ENCODE data around the gene ADCK1.
"Not testable (repeated sequence)": the region's sequence is repeated elsewhere in the genome, so short reads cannot be mapped to it uniquely, and the experiment has no call there.

ADCK1 gene, protein sequence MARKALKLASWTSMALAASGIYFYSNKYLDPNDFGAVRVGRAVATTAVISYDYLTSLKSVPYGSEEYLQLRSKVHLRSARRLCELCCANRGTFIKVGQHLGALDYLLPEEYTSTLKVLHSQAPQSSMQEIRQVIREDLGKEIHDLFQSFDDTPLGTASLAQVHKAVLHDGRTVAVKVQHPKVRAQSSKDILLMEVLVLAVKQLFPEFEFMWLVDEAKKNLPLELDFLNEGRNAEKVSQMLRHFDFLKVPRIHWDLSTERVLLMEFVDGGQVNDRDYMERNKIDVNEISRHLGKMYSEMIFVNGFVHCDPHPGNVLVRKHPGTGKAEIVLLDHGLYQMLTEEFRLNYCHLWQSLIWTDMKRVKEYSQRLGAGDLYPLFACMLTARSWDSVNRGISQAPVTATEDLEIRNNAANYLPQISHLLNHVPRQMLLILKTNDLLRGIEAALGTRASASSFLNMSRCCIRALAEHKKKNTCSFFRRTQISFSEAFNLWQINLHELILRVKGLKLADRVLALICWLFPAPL

DNA sequence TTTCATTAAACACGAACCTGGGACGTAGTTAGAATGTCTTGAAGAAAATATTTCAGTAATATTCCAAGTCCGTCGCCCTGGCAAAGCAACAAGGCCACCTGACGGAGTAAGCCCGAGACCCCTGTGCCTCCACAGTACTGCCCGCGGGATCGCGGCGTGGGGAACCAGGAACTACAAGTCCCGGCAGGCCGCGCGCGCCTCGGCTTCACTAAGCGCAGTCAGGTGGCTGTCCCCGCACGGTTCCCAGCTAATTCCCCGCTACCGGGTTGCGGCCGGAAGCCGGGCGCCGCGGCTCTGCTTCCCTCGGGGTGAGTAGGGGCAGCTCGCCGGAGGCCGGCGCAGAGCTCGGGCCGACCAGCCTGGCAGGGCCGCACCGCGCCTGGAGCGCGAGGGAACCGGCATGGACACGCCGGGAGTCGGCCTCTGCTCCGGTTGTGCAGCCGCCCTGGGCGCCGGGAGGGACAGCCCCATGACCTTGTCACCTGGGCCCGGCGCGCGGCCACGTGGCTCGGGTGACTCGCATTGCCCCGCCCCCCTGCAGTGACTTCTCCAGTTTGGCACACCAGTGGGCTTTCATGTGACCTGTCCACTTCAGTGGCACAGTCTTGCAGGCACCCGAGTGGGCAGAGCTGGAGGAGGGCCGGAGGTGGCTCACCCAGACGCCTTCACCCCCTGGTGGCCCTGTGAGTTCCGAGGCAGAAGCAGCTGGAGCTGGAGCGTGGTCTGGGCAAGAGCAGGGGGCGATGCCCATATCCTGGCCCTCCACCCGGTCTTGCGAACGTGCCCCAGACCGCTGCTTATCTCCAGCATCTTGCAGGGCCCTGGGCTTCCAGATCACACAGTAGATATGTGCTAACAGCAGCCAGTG is at the start of gene ADCK1:
Gene ADCK1, plus strand, starts transcription at position 247 of the 868 bp plus-strand sequence. CDS start 18,870 bp downstream, outside the sequence.
- Mint-ChIP-seq H3K4me1 (peaks cover 11% of the 10 kb centered on the region), H3K9me3 (no peaks in the 10 kb centered on the region), H3K36me3 (no peaks in the 10 kb centered on the region), H3K27ac (peak within 1 kb of the TSS; percentile 92), H3K4me3 (peak within 1 kb of the TSS; percentile 85)
- ATAC-seq: peak; percentile 97
- DNase-seq (ENCODE audit: low spot score in 2 of 2): peak; percentile 79 to 94

DNA sequence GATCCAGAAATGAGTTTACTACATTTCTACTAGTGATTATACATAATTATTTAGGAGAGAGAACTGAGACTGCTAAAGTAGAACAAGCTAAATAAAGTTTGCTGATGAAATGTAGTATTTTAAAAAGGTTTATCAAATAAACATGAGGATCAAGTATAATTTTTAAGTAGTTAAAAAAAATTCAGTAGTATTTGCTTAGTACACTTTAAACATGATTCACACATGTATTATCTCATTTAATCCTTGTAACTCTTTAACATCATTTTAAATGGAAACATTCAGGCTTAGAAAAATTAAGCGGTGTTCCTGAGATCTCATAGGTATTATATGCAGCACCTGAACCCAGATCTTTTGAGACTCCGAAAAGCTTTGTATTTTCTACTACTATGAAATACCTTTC is 47.6 kb upstream of the ADCK1 start:
- H3K9me3 Mint-ChIP-seq: no peaks in the 10 kb centered on the region
- no peak for DNase-seq (ENCODE audit: low spot score in 2 of 2)
- peak overlapping the region; percentile 33 for H3K27ac Mint-ChIP-seq
- H3K4me1 Mint-ChIP-seq: peaks cover 25% of the 10 kb centered on the region
- peaks cover 99% of the 10 kb centered on the region for H3K36me3 Mint-ChIP-seq
- no peak for ATAC-seq
- no peak overlapping the region for H3K4me3 Mint-ChIP-seq

DNA sequence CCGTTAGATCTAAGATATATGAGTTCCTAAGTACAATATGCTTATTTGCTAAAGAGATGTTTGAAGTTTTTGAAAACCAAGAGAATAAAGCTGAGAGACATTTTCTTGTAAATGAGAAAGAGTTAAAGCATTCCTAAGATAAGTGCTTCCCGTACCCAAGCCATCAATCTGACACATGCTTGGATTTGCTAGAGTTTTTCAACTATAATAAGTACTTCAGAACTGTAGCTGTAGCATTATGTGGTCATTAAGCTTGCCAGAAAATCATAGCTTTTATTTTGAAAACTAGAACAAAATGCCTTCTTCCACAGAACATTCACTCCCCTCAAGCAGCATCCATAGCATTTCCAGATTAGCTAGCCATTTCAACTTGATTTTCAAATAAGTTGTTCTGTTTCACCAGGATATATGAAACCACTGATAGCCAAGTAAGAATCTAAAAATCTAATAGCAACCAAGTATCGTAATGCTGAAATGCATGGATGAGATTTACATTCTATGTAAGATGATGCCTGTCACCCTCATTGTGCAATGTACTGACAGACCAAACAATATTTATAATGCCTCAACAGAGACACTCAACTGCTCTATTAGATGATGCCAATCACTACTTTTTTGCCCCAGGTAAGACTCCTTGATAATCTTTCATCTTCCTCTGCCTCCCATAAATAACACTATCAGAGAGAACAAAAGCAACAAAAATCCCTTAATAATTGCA is 47.0 kb upstream of the ADCK1 start:
- DNase-seq (ENCODE audit: low spot score in 2 of 2) (no peak), ATAC-seq (no peak)
- H3K4me1 Mint-ChIP-seq: peaks cover 32% of the 10 kb centered on the region
- H3K4me3 Mint-ChIP-seq: no peak overlapping the region
- no peak overlapping the region for H3K27ac Mint-ChIP-seq
- H3K9me3 Mint-ChIP-seq: no peaks in the 10 kb centered on the region
- peaks cover 99% of the 10 kb centered on the region for H3K36me3 Mint-ChIP-seq

DNA sequence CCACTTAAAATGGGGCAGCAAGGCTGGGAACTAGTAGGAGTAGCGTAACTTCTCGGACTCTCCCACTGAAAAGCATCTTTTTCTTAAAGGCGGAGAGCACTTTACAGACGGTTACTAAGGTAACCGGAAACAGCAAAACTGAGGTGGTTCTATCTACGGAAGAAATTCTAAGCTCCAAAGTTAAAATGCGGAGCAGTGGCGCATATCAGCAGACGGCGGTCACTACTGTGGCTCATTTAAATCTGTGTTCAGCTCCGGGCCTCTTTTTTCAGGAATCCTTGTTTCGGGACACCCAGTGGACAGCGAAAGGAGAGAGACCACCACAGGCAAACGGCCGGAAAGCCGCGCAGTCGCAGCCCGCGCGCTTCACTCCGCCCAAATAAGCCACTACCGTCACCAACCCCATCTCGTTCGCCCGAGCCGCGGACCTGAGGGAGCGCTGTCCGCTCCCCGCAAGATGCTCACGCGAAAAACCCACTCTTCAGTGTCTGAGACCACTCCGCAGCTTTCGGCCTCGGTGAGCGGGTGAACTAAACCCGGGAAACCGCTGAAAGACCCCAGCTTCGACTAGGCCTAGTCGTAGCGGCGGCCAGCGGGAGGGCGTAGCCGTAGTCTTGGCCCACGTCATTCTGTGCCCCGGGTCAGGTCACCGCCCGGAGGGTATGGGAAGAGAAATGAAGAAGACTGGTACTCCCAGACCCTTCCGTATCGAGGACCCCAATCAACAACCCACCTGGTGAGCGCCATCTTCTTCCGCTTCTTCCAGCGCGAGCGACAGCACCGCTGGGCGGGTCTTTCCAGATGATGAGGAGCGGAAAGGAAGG is 39.3 kb upstream of the ADCK1 start, which contains the start of gene SNW1:
Gene SNW1, minus strand, starts transcription at position 776 of the 824 bp plus-strand sequence. Its CDS starts 29 bp downstream, at position 747.
- H3K4me1 Mint-ChIP-seq: peaks cover 42% of the 10 kb centered on the region
- DNase-seq (ENCODE audit: low spot score in 2 of 2): peak; percentile 71 to 91
- peak; percentile 96 for ATAC-seq
- no peaks in the 10 kb centered on the region for H3K9me3 Mint-ChIP-seq
- peaks cover 50% of the 10 kb centered on the region for H3K36me3 Mint-ChIP-seq
- peak within 1 kb of the TSS; percentile 94 for H3K4me3 Mint-ChIP-seq
- peak within 1 kb of the TSS; percentile 97 for H3K27ac Mint-ChIP-seq

DNA sequence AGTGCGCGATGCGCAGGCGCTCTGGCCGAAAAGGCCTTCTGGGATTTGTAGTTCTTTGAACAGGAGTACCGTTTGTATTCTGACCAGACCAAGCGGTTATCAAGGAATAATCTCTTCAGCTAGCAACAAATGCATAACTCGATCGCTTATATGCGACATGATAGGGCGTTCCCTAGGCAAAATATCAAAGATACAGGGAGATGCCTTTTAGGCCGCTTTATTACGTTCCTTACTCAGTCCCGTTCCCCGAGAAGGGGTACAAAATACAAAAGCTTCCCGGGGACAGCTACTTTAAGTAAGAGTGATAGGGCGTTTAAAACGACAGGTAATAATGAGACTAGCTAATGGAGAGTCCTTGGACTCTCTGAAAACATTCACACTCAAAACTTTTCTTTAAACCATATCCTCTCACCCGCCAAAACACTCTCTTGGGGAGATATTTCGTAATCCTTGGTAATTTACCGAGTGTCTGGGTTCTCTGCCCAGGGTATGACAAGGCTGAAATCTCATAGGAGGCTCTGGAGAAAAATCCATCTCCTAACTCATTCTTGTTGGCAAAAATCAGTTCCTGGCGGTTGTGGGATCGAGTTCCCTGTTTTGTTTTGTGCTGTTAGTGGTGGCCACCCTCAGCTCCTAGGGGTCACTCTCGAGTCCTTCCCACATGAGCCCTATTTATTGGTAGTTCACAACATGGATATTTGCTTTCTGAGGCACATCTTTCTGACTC is 38.5 kb upstream of the ADCK1 start:
- Mint-ChIP-seq H3K27ac (peak overlapping the region; percentile 97), H3K4me1 (peaks cover 36% of the 10 kb centered on the region), H3K36me3 (peaks cover 43% of the 10 kb centered on the region), H3K4me3 (peak overlapping the region; percentile 94), H3K9me3 (no peaks in the 10 kb centered on the region)
- no peak for DNase-seq (ENCODE audit: low spot score in 2 of 2)
- no peak for ATAC-seq

DNA sequence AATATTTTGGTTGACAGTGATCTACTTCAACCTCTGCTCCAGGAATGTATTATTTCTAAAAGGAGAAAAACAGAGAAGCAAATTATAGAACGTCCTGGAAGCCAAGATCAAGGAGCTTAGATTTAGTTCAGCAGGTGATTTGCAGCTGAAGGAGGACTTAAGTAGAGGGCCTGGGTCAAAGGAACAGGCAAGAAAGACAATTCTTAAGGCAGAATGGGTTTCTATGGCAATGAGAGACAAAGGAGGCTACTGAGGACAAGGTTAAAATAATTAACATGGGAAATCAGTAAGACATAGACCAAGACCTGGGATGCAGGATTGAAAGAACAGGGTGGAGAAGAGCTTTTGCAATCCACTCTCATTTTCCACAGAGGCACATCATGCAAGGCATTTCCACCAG is 36.6 kb upstream of the ADCK1 start:
- no peak overlapping the region for H3K27ac Mint-ChIP-seq
- peaks cover 20% of the 10 kb centered on the region for H3K4me1 Mint-ChIP-seq
- no peaks in the 10 kb centered on the region for H3K9me3 Mint-ChIP-seq
- H3K36me3 Mint-ChIP-seq: peaks cover 25% of the 10 kb centered on the region
- no peak overlapping the region for H3K4me3 Mint-ChIP-seq
- ATAC-seq (no peak), DNase-seq (ENCODE audit: low spot score in 2 of 2) (no peak)

DNA sequence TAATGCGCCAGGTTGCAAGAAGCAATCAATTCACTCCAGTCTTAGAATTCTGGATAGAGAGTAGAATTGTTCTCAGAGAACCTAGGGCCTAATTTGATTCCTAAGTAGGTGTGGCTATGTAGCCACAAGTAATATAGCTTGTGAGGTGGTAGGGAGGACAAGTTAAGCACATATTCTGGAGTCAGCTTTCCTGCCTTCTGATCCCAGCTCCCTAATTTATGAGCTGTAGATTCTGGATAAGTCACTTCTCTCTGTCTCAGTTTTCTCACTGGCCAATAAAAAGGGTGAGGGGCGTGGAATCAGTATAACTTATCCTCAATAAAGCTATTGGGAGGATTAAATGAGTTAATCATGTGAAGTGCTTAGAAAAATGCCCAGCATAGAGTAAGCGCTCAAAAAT is 35.9 kb upstream of the ADCK1 start:
- Mint-ChIP-seq H3K4me1 (peaks cover 14% of the 10 kb centered on the region), H3K27ac (no peak overlapping the region), H3K36me3 (peaks cover 18% of the 10 kb centered on the region), H3K4me3 (no peak overlapping the region), H3K9me3 (no peaks in the 10 kb centered on the region)
- DNase-seq (ENCODE audit: low spot score in 2 of 2) (no peak), ATAC-seq (no peak)

DNA sequence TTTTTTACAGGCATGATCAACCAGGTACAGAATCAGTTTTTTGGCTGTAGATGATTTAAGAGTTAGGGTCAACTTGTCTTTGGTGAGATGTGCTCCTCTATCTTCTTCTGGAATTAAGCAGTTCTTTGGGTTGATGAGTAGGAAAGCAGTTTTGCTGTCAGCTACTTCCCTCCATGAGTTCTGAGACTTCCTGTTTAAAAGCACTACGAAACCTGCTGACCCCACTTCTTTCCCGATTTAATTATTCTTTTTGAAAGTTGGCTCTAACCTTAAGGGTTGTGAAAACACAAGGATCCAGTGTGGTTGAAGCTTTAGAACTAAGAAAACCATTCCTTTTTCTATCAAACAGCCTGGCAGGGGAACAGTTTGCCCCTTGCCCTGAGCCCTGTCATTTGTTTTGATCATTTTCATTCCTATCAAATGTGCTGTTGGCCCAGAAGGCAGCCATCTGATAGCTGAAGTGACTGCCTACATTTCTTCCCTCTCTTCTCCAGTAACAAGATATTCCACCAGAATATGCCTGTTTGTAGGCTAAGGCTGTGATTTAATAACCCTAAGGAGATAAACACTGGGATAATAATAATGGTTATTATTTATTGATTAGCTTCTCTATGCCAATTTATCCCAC is 31.4 kb upstream of the ADCK1 start:
- H3K36me3 Mint-ChIP-seq; ATAC-seq; H3K27ac Mint-ChIP-seq; H3K9me3 Mint-ChIP-seq; H3K4me1 Mint-ChIP-seq; DNase-seq (ENCODE audit: low spot score in 2 of 2); H3K4me3 Mint-ChIP-seq: not testable (repeated sequence)

DNA sequence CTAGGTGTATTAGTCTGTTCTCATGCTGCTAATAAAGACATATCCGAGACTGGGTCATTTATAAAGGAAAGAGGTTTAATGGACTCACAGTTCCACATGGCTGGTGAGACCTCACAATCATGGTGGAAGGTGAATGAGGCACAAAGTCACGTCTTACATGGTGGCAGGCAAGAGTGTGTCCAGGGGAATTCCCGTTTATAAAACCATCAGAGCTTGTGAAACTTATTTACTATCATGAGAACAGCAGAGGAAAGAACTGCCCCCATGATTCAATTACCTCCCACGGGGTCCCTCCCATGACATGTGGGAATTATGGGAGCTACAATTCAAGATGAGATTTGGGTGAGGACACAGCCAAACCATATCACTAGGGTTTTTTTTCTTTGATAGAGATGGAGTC is 25.9 kb upstream of the ADCK1 start:
- H3K9me3 Mint-ChIP-seq; H3K4me1 Mint-ChIP-seq; H3K27ac Mint-ChIP-seq; H3K36me3 Mint-ChIP-seq; DNase-seq (ENCODE audit: low spot score in 2 of 2); ATAC-seq; H3K4me3 Mint-ChIP-seq: not testable (repeated sequence)

DNA sequence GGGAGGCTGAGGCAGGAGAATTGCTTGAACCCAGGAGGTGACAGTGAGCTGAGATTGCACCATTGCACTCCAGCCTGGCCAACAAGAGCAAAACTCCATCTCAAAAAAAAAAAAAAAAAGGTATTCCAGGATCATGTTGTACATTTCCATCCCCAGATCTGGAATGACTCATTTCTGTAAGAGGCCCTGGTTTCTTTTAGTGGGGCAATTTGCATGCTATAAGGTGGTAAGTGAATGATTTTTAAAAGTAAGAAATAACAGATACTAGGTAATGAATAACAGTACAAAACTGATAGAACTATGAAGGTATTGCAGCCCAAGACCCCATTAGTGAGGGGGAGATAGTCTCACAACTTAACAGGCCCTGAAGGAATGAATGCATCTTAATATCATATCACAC is 17.7 kb upstream of the ADCK1 start:
- H3K27ac Mint-ChIP-seq: no peak overlapping the region
- ATAC-seq (no peak), DNase-seq (ENCODE audit: low spot score in 2 of 2) (no peak)
- H3K36me3 Mint-ChIP-seq: no peaks in the 10 kb centered on the region
- H3K4me3 Mint-ChIP-seq: no peak overlapping the region
- H3K9me3 Mint-ChIP-seq: no peaks in the 10 kb centered on the region
- H3K4me1 Mint-ChIP-seq: no peaks in the 10 kb centered on the region

DNA sequence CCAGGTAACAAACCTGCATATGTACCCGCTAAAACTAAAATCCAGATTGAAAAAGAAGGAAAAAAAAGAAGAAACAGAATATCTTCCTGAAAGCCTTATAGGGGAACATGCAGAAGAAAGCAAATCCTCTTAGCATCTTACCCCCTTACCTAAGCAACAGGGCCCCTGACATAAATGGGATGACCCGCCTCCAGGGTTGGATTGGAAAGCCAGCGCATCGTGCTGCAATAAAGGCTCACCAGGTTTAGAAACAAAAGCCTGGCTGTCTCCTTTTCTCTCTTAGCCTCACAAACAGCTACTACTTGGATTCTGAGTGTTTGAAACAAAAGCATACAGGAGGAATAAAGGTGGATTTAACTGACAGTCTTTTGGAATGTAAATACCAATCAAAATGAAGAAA is 13.8 kb upstream of the ADCK1 start:
- no peak overlapping the region for H3K27ac Mint-ChIP-seq
- H3K4me1 Mint-ChIP-seq: peaks cover 9% of the 10 kb centered on the region
- H3K4me3 Mint-ChIP-seq: no peak overlapping the region

DNA sequence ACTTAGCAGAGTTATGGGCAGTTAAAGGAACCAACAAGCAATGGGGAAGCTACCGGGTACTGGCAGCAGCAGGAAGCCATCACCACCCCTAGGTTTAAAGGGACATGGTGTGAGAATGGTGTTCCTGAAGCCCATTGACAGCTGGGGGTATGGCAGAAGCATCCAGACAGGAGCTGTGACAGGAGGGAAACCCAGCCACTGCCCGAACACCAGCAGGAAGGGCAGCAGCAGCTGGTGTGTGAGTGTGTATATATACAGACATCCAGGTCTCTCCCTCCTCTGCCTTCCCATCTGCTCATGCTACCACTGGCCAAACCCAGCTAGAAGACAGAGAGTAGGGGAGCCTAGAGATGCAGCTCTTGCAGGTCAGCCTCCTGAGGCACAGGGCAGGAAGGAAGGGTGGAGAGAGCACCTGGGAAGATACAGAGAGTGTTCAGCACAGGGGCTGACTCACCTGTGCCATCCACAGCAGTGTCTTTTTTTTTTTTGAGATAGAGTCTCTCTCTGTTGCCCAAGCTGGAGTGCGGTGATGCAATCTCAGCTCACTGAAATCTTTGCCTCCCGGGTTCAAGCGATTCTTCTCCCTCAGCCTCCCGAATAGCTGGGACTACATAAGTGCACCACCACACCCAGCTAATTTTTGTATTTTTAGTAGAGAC is 9.2 kb upstream of the ADCK1 start:
- DNase-seq (ENCODE audit: low spot score in 2 of 2): no peak
- Mint-ChIP-seq H3K4me3 (no peak overlapping the region), H3K36me3 (no peaks in the 10 kb centered on the region), H3K4me1 (peaks cover 9% of the 10 kb centered on the region), H3K27ac (no peak overlapping the region), H3K9me3 (no peaks in the 10 kb centered on the region)
- peak; percentile 37 for ATAC-seq

More for the DNA sequence above, 13.8 kb upstream of the ADCK1 start:
- ATAC-seq (no peak), DNase-seq (ENCODE audit: low spot score in 2 of 2) (no peak)
- Mint-ChIP-seq H3K36me3 (no peaks in the 10 kb centered on the region), H3K9me3 (no peaks in the 10 kb centered on the region)

DNA sequence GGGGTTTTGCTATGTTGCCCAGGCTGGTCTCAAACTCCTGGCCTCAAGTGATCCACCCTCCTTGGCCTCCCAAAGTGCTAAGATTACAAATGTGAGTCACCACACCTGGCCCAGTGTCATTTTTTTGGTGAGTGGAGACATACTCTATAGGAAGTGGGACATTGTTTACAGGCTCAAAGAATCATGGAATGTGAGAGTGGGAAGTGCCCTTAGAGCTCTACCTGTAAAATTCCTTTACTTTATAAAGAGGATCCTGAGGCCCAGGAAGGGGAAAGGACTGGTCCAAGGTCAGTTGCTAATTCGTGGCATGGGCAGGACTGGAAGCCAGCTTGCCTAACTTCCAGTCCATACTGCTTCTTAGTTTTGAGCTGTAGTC is 8.7 kb upstream of the ADCK1 start:
- Mint-ChIP-seq H3K4me1 (peaks cover 9% of the 10 kb centered on the region), H3K4me3 (no peak overlapping the region), H3K9me3 (no peaks in the 10 kb centered on the region), H3K36me3 (no peaks in the 10 kb centered on the region), H3K27ac (no peak overlapping the region)
- DNase-seq (ENCODE audit: low spot score in 2 of 2): no peak
- ATAC-seq: no peak
